GM12865 (cell line): ENCODE data around the gene IRS2.

Experiments
- DNase-seq: peaks from one replicate; pipeline ENCODE4 v3.0.0; 2010; ENCODE audit warnings: low read depth
- H3K4me3 ChIP-seq: 2 replicates; pipeline ENCODE4 v1.5.1; 2011; ENCODE audit warnings: mild to moderate bottlenecking, low read depth, low read length, control low read depth
- TF ChIP-seq, protein P1 (sequence below): IDR thresholded peaks from 2 replicates; pipeline ENCODE4 v1.5.1; 2011; ENCODE audit warnings: low read length, control low read depth, low read depth, inconsistent platforms; ENCODE audit not compliant: insufficient read depth; ENCODE audit errors: missing control alignments

The IRS2 gene

GRCh38 chr13:109719962-109720646 lies 66.3 kb downstream of the IRS2 start:
- DNase-seq = no peak
- TF ChIP-seq, protein P1, sequence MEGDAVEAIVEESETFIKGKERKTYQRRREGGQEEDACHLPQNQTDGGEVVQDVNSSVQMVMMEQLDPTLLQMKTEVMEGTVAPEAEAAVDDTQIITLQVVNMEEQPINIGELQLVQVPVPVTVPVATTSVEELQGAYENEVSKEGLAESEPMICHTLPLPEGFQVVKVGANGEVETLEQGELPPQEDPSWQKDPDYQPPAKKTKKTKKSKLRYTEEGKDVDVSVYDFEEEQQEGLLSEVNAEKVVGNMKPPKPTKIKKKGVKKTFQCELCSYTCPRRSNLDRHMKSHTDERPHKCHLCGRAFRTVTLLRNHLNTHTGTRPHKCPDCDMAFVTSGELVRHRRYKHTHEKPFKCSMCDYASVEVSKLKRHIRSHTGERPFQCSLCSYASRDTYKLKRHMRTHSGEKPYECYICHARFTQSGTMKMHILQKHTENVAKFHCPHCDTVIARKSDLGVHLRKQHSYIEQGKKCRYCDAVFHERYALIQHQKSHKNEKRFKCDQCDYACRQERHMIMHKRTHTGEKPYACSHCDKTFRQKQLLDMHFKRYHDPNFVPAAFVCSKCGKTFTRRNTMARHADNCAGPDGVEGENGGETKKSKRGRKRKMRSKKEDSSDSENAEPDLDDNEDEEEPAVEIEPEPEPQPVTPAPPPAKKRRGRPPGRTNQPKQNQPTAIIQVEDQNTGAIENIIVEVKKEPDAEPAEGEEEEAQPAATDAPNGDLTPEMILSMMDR = no peak

DNA sequence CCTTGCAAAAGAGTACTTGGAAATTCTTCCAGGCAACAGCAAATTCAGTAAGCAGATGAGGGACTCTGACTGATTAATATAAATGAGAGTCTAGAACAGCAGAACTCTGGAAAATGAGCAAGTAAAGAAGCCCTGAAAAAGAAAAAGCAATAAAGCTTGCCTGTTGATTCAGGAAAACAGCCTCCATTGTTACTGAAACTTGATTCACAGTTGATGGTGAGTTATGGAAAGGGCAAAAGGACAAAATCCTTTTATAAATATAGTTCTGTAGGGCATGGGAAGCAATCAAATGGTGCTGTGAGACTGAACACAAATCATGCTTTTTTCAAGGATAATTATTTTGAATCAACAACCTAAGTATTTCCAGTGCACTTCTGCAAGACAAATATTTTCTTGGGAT lies 67.7 kb downstream of the IRS2 start:
- DNase-seq = no peak
- TF ChIP-seq, protein P1 = no peak
- H3K4me3 ChIP-seq = no peak overlapping the region

More at GRCh38 chr13:109719962-109720646, 66.3 kb downstream of the IRS2 start:
- no peak overlapping the region for H3K4me3 ChIP-seq

GRCh38 chr13:109717686-109718085 lies 68.7 kb downstream of the IRS2 start:
- DNase-seq = no peak
- TF ChIP-seq, protein P1 = no peak

GRCh38 chr13:109715902-109716301 lies 70.5 kb downstream of the IRS2 start:
- DNase-seq = no peak
- H3K4me3 ChIP-seq = no peak overlapping the region
- TF ChIP-seq, protein P1 = no peak

More at GRCh38 chr13:109717686-109718085, 68.7 kb downstream of the IRS2 start:
- H3K4me3 ChIP-seq = no peak overlapping the region

DNA sequence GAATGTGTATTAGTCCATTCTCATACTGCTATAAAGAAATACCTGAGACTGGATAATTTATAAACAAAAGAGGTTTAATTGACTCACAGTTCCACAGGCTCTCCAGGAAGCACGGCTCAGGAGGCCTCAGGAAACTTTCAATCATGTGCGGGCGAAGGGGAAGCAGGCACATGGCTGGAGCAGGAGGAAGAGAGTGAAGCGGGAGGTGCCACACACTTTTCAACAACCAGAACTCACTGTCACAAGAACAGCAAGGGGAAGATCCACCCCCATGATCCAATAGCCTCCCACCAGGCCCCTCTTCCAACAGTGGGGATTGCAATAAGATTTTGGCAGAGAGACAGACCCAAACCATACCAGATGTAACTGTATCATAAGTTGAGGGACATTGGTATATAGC lies 72.7 kb downstream of the IRS2 start:
- no peak for DNase-seq
- TF ChIP-seq, protein P1 = no peak
- H3K4me3 ChIP-seq = no peak overlapping the region

- TF ChIP-seq, protein P1 = no peak
- DNase-seq = no peak
- H3K4me3 ChIP-seq = no peak overlapping the region
Measured at GRCh38 chr13:109712124-109712722, 74.2 kb downstream of the IRS2 start.
